ENCODE results near the gene ING5.
"Not testable (repeated sequence)": the region's sequence is repeated elsewhere in the genome, so short reads cannot be mapped to it uniquely, and the experiment has no call there.

Gene ING5

GRCh38 chr2:241732513-241733186, 30.8 kb downstream of the ING5 start:
- not testable (repeated sequence) for H3K9ac ChIP-seq (ENCODE audit: low read length); H3K27me3 ChIP-seq (replicated peaks; ENCODE audit: control insufficient read depth, insufficient read depth, low read length); H3K9me3 ChIP-seq (ENCODE audit: control insufficient read depth, low read length); H3K4me3 ChIP-seq (ENCODE audit: low read length); H3K36me3 ChIP-seq (ENCODE audit: control insufficient read depth, insufficient read depth, low read length, severe bottlenecking)
- peaks cover 20% of the 10 kb centered on the region for H3K4me1 ChIP-seq (ENCODE audit: control insufficient read depth, insufficient read depth, low read length)
- DNase-seq (ENCODE audit: low read depth): peak; percentile 37

- no peaks in the 10 kb centered on the region for H3K9me3 ChIP-seq (ENCODE audit: control insufficient read depth, low read length)
- H3K4me3 ChIP-seq (ENCODE audit: low read length): peak overlapping the region; percentile 88
- no peaks in the 10 kb centered on the region for H3K27me3 ChIP-seq (replicated peaks; ENCODE audit: control insufficient read depth, insufficient read depth, low read length)
- H3K36me3 ChIP-seq (ENCODE audit: control insufficient read depth, insufficient read depth, low read length, severe bottlenecking): no peaks in the 10 kb centered on the region
- H3K4me1 ChIP-seq (ENCODE audit: control insufficient read depth, insufficient read depth, low read length): peaks cover 14% of the 10 kb centered on the region
- no peak for DNase-seq (ENCODE audit: low read depth)
- H3K9ac ChIP-seq (ENCODE audit: low read length): peak overlapping the region; percentile 79
These were observed 31.8 kb downstream of the ING5 start for GRCh38 chr2:241733391-241734207.

- Histone ChIP-seq H3K36me3 (ENCODE audit: control insufficient read depth, insufficient read depth, low read length, severe bottlenecking) (no peaks in the 10 kb centered on the region), H3K9me3 (ENCODE audit: control insufficient read depth, low read length) (no peaks in the 10 kb centered on the region), H3K4me3 (ENCODE audit: low read length) (peak overlapping the region; percentile 88), H3K27me3 (replicated peaks; ENCODE audit: control insufficient read depth, insufficient read depth, low read length) (no peaks in the 10 kb centered on the region), H3K4me1 (ENCODE audit: control insufficient read depth, insufficient read depth, low read length) (peaks cover 11% of the 10 kb centered on the region), H3K9ac (ENCODE audit: low read length) (peak overlapping the region; percentile 79)
- DNase-seq (ENCODE audit: low read depth): no peak
These were observed 32.3 kb downstream of the ING5 start for GRCh38 chr2:241734208-241734466.

- Histone ChIP-seq H3K4me1 (ENCODE audit: control insufficient read depth, insufficient read depth, low read length) (peaks cover 11% of the 10 kb centered on the region), H3K9ac (ENCODE audit: low read length) (peak within 1 kb of the TSS; percentile 91), H3K4me3 (ENCODE audit: low read length) (peak within 1 kb of the TSS; percentile 88), H3K9me3 (ENCODE audit: control insufficient read depth, low read length) (no peaks in the 10 kb centered on the region), H3K36me3 (ENCODE audit: control insufficient read depth, insufficient read depth, low read length, severe bottlenecking) (no peaks in the 10 kb centered on the region), H3K27me3 (replicated peaks; ENCODE audit: control insufficient read depth, insufficient read depth, low read length) (no peaks in the 10 kb centered on the region)
- DNase-seq (ENCODE audit: low read depth): peak; percentile 97
These were observed 32.8 kb downstream of the ING5 start, which contains the start of gene D2HGDH for GRCh38 chr2:241734467-241735208. TSS of gene D2HGDH (plus strand) at chr2:241734630. CDS start at chr2:241735225, 595 bp downstream.

GRCh38 chr2:241736111-241736510, 34.3 kb downstream of the ING5 start:
- Histone ChIP-seq H3K27me3 (replicated peaks; ENCODE audit: control insufficient read depth, insufficient read depth, low read length) (no peaks in the 10 kb centered on the region), H3K4me1 (ENCODE audit: control insufficient read depth, insufficient read depth, low read length) (peaks cover 11% of the 10 kb centered on the region), H3K9me3 (ENCODE audit: control insufficient read depth, low read length) (no peaks in the 10 kb centered on the region), H3K9ac (ENCODE audit: low read length) (no peak overlapping the region), H3K4me3 (ENCODE audit: low read length) (peak overlapping the region; percentile 88), H3K36me3 (ENCODE audit: control insufficient read depth, insufficient read depth, low read length, severe bottlenecking) (no peaks in the 10 kb centered on the region)
- DNase-seq (ENCODE audit: low read depth): no peak

- no peak overlapping the region for H3K9ac ChIP-seq (ENCODE audit: low read length)
These were observed 36.3 kb downstream of the ING5 start for GRCh38 chr2:241738040-241738686.

GRCh38 chr2:241739177-241739576, 37.3 kb downstream of the ING5 start:
- Histone ChIP-seq H3K9me3 (ENCODE audit: control insufficient read depth, low read length) (no peaks in the 10 kb centered on the region), H3K27me3 (replicated peaks; ENCODE audit: control insufficient read depth, insufficient read depth, low read length) (no peaks in the 10 kb centered on the region), H3K36me3 (ENCODE audit: control insufficient read depth, insufficient read depth, low read length, severe bottlenecking) (peaks cover 7% of the 10 kb centered on the region), H3K4me1 (ENCODE audit: control insufficient read depth, insufficient read depth, low read length) (peaks cover 11% of the 10 kb centered on the region), H3K9ac (ENCODE audit: low read length) (no peak overlapping the region), H3K4me3 (ENCODE audit: low read length) (no peak overlapping the region)
- DNase-seq (ENCODE audit: low read depth): no peak

More at GRCh38 chr2:241738040-241738686, 36.3 kb downstream of the ING5 start:
- peaks cover 11% of the 10 kb centered on the region for H3K4me1 ChIP-seq (ENCODE audit: control insufficient read depth, insufficient read depth, low read length)
- DNase-seq (ENCODE audit: low read depth): no peak
- no peaks in the 10 kb centered on the region for H3K9me3 ChIP-seq (ENCODE audit: control insufficient read depth, low read length)
- no peaks in the 10 kb centered on the region for H3K27me3 ChIP-seq (replicated peaks; ENCODE audit: control insufficient read depth, insufficient read depth, low read length)
- no peak overlapping the region for H3K4me3 ChIP-seq (ENCODE audit: low read length)
- no peaks in the 10 kb centered on the region for H3K36me3 ChIP-seq (ENCODE audit: control insufficient read depth, insufficient read depth, low read length, severe bottlenecking)

- DNase-seq (ENCODE audit: low read depth): peak; percentile 14
- Histone ChIP-seq H3K27me3 (replicated peaks; ENCODE audit: control insufficient read depth, insufficient read depth, low read length) (no peaks in the 10 kb centered on the region), H3K9ac (ENCODE audit: low read length) (no peak overlapping the region), H3K9me3 (ENCODE audit: control insufficient read depth, low read length) (no peaks in the 10 kb centered on the region), H3K4me1 (ENCODE audit: control insufficient read depth, insufficient read depth, low read length) (peaks cover 12% of the 10 kb centered on the region), H3K4me3 (ENCODE audit: low read length) (no peak overlapping the region), H3K36me3 (ENCODE audit: control insufficient read depth, insufficient read depth, low read length, severe bottlenecking) (peaks cover 11% of the 10 kb centered on the region)
These were observed 37.8 kb downstream of the ING5 start for GRCh38 chr2:241739651-241740050.

GRCh38 chr2:241741016-241741415, 39.2 kb downstream of the ING5 start:
- Histone ChIP-seq H3K36me3 (ENCODE audit: control insufficient read depth, insufficient read depth, low read length, severe bottlenecking) (peaks cover 24% of the 10 kb centered on the region), H3K9ac (ENCODE audit: low read length) (no peak overlapping the region), H3K4me3 (ENCODE audit: low read length) (no peak overlapping the region), H3K27me3 (replicated peaks; ENCODE audit: control insufficient read depth, insufficient read depth, low read length) (no peaks in the 10 kb centered on the region), H3K9me3 (ENCODE audit: control insufficient read depth, low read length) (no peaks in the 10 kb centered on the region), H3K4me1 (ENCODE audit: control insufficient read depth, insufficient read depth, low read length) (peaks cover 9% of the 10 kb centered on the region)
- no peak for DNase-seq (ENCODE audit: low read depth)

GRCh38 chr2:241742320-241742939, 40.6 kb downstream of the ING5 start:
- peaks cover 8% of the 10 kb centered on the region for H3K4me1 ChIP-seq (ENCODE audit: control insufficient read depth, insufficient read depth, low read length)
- peaks cover 31% of the 10 kb centered on the region for H3K36me3 ChIP-seq (ENCODE audit: control insufficient read depth, insufficient read depth, low read length, severe bottlenecking)
- H3K27me3 ChIP-seq (replicated peaks; ENCODE audit: control insufficient read depth, insufficient read depth, low read length): no peaks in the 10 kb centered on the region
- H3K9me3 ChIP-seq (ENCODE audit: control insufficient read depth, low read length): no peaks in the 10 kb centered on the region
- H3K4me3 ChIP-seq (ENCODE audit: low read length): no peak overlapping the region
- no peak for DNase-seq (ENCODE audit: low read depth)
- H3K9ac ChIP-seq (ENCODE audit: low read length): no peak overlapping the region
